Measurements from ENCODE around the gene RNF128. TPM values are rescaled to one million over a fixed set of nuclear protein-coding genes. Genes with fewer than 3 reads are reported as not detected.

RNF128 gene
- total and polyA plus RNA-seq, 4 donors, result 3.1 TPM; not detected in 3

DNA sequence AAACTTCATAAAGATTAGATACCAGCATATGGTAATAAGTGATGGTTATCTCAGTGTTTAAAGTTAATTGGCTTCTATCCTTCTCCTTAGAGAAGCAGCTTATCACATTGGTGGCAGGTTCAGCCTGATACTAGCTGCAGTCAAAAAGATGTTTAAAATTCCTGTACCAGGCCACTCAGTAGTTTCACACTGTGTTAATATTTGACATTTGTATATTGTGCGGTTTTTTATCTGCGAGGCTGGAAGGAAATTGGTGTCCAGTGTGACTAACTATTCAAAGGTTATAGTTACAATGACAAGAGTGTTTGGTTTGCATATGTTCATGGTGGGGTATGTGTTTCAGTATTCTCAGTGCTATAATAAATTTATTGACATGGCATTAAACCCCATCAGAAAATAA is 48.5 kb downstream of the RNF128 start:
- WGBS, 2 donors, result 46 to 66% methylated on average over 2 of the region's 2 CpGs
- ATAC-seq (ENCODE audit: low FRiP score) (no peak), DNase-seq (no peak)
- no peaks in the 10 kb centered on the region for H3K9me3 ChIP-seq (ENCODE audit: control insufficient read depth, low read length)
- intact Hi-C loops (cut with DNase I), result no loop called here
- no peaks in the 10 kb centered on the region for H3K36me3 ChIP-seq (ENCODE audit: control insufficient read depth in 1 of 2, insufficient read depth in 2 of 2, low read length in 1 of 2)
- no peaks in the 10 kb centered on the region for H3K27me3 ChIP-seq (ENCODE audit: control insufficient read depth in 1 of 2, insufficient read depth in 2 of 2, low read length in 1 of 2)
- H3K4me3 ChIP-seq (ENCODE audit: low read length in 2 of 2), result no peak overlapping the region
- no peak overlapping the region for H3K27ac ChIP-seq (ENCODE audit: low read depth in 1 of 2, low read length in 2 of 2)
- H3K4me1 ChIP-seq (ENCODE audit: control insufficient read depth in 1 of 2, insufficient read depth in 2 of 2, low read length in 2 of 2), result no peaks in the 10 kb centered on the region

DNA sequence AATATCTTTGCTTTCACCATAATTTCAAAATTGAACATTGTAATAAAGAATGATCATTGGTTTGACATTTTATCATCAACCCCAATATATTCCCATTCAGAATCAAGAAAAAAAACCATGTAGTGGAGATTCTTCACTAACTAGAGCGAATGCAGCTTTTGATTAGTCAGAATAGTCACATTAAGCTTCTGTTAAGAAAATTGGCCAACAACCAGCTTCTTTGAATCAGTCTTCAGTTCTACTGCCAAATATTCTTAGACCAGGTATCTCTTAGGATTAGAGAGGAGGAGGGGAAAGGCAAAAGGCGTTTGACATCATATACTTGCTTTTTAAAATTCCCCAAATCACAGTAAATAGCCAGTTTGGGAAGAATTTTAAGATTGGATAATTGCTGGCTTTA is 53.8 kb downstream of the RNF128 start:
- 61 to 72% methylated on average over 2 of the region's 2 CpGs for WGBS, 2 donors
- ATAC-seq (ENCODE audit: low FRiP score), result no peak
- H3K27ac ChIP-seq (ENCODE audit: low read depth in 1 of 2, low read length in 2 of 2), result no peak overlapping the region
- no peaks in the 10 kb centered on the region for H3K9me3 ChIP-seq (ENCODE audit: control insufficient read depth, low read length)
- no peaks in the 10 kb centered on the region for H3K36me3 ChIP-seq (ENCODE audit: control insufficient read depth in 1 of 2, insufficient read depth in 2 of 2, low read length in 1 of 2)
- no peaks in the 10 kb centered on the region for H3K4me1 ChIP-seq (ENCODE audit: control insufficient read depth in 1 of 2, insufficient read depth in 2 of 2, low read length in 2 of 2)
- DNase-seq, result no peak
- no peaks in the 10 kb centered on the region for H3K27me3 ChIP-seq (ENCODE audit: control insufficient read depth in 1 of 2, insufficient read depth in 2 of 2, low read length in 1 of 2)
- intact Hi-C loops (cut with DNase I), result no loop called here
- no peak overlapping the region for H3K4me3 ChIP-seq (ENCODE audit: low read length in 2 of 2)

DNA sequence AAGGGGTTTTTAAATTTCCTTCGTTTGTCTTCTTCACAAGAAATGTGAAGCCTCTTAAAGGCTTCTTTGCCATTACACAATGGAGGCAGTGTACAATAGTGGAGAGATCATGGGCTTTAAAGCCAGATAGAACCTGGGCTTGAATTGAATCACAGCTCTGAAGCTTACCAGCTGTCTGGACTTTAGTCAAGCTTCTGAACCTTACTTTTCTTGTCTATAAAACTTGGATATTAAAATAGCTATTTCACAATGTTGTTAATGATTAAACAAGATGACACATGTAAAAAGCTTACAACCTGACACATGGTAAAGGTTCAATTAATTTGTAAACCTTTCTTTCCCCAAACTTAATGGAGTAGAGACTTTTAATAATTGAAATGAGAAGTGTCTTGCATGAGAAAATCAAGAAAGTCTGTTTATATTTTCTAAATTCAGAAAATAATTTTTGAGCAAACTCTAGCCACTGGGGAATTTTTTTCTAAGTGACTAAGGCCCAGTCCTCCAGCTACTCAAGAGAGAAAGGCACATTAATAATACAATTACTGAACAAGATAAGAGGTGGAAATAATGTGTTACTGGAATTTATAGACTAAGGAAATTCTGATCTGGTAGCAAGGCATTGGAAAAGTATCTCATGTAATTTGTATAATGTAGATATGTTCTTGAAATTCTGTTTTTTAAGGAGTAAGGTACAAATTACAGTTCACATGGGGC is 54.3 kb downstream of the RNF128 start:
- intact Hi-C loops (cut with DNase I), result no loop called here
- Histone ChIP-seq H3K9me3 (ENCODE audit: control insufficient read depth, low read length) (no peaks in the 10 kb centered on the region), H3K27me3 (ENCODE audit: control insufficient read depth in 1 of 2, insufficient read depth in 2 of 2, low read length in 1 of 2) (no peaks in the 10 kb centered on the region), H3K36me3 (ENCODE audit: control insufficient read depth in 1 of 2, insufficient read depth in 2 of 2, low read length in 1 of 2) (no peaks in the 10 kb centered on the region), H3K4me1 (ENCODE audit: control insufficient read depth in 1 of 2, insufficient read depth in 2 of 2, low read length in 2 of 2) (no peaks in the 10 kb centered on the region), H3K4me3 (ENCODE audit: low read length in 2 of 2) (no peak overlapping the region), H3K27ac (ENCODE audit: low read depth in 1 of 2, low read length in 2 of 2) (no peak overlapping the region)
- ATAC-seq (ENCODE audit: low FRiP score), result no peak
- no peak for DNase-seq
- WGBS, 2 donors, result 31 to 71% methylated on average over 1 of the region's 1 CpG

DNA sequence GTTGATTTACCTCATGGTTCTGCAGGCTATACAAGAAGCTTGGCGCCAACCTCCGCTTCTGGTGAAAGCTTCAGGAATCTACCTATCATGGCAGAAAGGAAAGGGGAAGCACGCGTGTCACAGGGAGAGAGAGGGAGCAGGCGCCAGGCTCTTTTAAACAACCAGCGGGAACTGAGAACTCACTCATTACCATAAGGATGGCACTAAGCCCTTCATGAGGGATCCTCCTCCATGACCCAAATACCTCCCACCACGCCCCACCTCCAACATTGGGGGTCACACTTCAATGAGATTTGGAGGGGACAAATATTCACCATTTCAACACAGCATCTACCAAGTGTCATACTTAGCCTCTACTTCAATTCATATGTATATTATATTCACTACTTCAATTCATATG is 57.2 kb downstream of the RNF128 start:
- intact Hi-C loops (cut with DNase I), result no loop called here
- Histone ChIP-seq H3K4me3 (ENCODE audit: low read length in 2 of 2) (no peak overlapping the region), H3K36me3 (ENCODE audit: control insufficient read depth in 1 of 2, insufficient read depth in 2 of 2, low read length in 1 of 2) (no peaks in the 10 kb centered on the region), H3K4me1 (ENCODE audit: control insufficient read depth in 1 of 2, insufficient read depth in 2 of 2, low read length in 2 of 2) (no peaks in the 10 kb centered on the region), H3K27me3 (ENCODE audit: control insufficient read depth in 1 of 2, insufficient read depth in 2 of 2, low read length in 1 of 2) (no peaks in the 10 kb centered on the region), H3K27ac (ENCODE audit: low read depth in 1 of 2, low read length in 2 of 2) (no peak overlapping the region), H3K9me3 (ENCODE audit: control insufficient read depth, low read length) (no peaks in the 10 kb centered on the region)
- DNase-seq (no peak), ATAC-seq (ENCODE audit: low FRiP score) (no peak)
- WGBS, 2 donors, result 18 to 30% methylated on average over 7 of the region's 7 CpGs

DNA sequence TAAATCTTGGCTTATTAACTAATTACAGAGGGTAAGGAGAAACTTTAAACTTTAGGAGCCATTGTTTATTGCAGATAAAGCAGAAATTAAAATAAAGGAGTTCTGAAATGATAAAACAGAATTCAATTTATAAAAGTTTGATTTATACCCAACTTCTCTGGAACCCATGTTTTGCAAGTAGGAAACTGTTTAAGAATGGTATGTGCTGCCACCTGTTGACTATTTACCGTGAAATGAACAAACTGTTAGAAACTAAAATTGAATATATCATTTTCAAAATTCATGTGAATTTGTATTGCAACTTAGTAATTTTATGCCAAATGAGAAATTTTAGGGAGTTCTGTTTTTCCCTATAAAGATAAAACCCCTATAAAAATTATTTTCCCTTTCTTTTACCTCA is 65.0 kb downstream of the RNF128 start:
- WGBS, 2 donors, result 0 to 14% methylated on average over 1 of the region's 1 CpG
- Histone ChIP-seq H3K9me3 (ENCODE audit: control insufficient read depth, low read length) (no peaks in the 10 kb centered on the region), H3K4me3 (ENCODE audit: low read length in 2 of 2) (no peak overlapping the region), H3K4me1 (ENCODE audit: control insufficient read depth in 1 of 2, insufficient read depth in 2 of 2, low read length in 2 of 2) (no peaks in the 10 kb centered on the region), H3K27ac (ENCODE audit: low read depth in 1 of 2, low read length in 2 of 2) (no peak overlapping the region), H3K27me3 (ENCODE audit: control insufficient read depth in 1 of 2, insufficient read depth in 2 of 2, low read length in 1 of 2) (no peaks in the 10 kb centered on the region), H3K36me3 (ENCODE audit: control insufficient read depth in 1 of 2, insufficient read depth in 2 of 2, low read length in 1 of 2) (no peaks in the 10 kb centered on the region)
- DNase-seq, result no peak
- ATAC-seq (ENCODE audit: low FRiP score), result no peak
- intact Hi-C loops (cut with DNase I), result loop anchor here in 1 of 2 donors (5.0 kb wide), 1 partner anchor 309 kb away; no protein-coding TSS in a partner anchor

DNA sequence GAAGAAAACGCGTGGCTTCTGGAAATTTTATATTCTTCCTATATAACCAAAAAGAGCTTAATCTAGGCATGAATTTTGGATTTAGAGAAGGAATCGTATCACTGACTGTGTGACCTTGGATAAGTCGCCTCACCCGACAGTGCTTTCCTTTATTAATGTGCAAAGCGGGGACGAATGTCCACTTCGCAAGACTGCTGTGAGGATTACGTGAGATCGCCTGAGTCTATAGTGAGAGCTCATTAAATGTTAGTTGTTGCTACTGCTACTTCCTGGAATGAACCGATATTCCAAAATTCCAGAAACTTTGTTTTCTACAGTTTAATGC is 75.5 kb downstream of the RNF128 start:
- WGBS, 2 donors, result 3 to 32% methylated on average over 11 of the region's 11 CpGs
- Histone ChIP-seq H3K9me3 (ENCODE audit: control insufficient read depth, low read length) (no peaks in the 10 kb centered on the region), H3K4me3 (ENCODE audit: low read length in 2 of 2) (peak overlapping the region; percentile 28 to 55), H3K36me3 (ENCODE audit: control insufficient read depth in 1 of 2, insufficient read depth in 2 of 2, low read length in 1 of 2) (no peaks in the 10 kb centered on the region), H3K4me1 (ENCODE audit: control insufficient read depth in 1 of 2, insufficient read depth in 2 of 2, low read length in 2 of 2) (no peaks in the 10 kb centered on the region), H3K27me3 (ENCODE audit: control insufficient read depth in 1 of 2, insufficient read depth in 2 of 2, low read length in 1 of 2) (no peaks in the 10 kb centered on the region), H3K27ac (ENCODE audit: low read depth in 1 of 2, low read length in 2 of 2) (no peak overlapping the region)
- intact Hi-C loops (cut with DNase I), result no loop called here
- no peak for DNase-seq
- ATAC-seq (ENCODE audit: low FRiP score), result peak; percentile 9

DNA sequence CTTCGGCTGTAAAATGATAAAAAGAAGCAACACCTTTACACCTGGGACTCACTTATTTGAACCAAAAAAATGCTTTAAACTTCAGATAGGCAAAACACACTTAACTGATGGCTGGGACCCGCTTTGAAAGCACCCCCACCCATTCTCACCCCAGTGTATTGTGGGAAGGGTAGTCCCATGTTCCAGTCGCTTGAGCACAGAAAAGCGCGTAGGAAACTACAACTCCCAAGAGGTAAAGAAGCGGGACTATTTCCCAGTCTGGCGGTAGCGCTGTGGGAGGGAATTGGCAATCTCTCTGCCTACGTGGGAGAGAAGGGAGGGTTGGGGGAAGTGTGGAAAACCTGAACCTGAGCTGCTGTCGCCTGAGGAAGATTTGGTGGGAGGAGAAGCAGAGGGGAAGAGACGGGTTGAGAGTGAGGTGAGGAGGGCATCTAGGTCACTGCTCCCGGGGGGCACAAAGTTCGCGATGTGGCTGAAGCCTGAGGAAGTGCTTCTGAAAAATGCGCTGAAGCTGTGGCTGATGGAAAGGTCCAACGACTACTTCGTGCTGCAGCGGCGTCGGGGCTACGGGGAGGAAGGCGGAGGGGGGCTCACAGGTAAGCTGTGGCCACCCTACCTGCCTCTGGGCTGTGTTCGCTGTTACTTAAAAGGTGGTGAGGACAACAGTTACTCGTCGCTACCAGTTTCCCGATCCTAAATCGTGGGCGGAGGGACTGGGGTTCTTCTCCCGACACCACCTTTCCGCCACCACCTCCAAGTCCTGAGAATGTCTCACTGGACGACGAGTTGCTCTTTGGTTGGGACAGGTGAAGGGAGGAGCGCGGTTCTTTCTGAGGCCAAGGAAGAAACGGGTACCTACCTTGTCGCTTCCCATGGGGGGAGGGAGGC is 76.1 kb downstream of the RNF128 start, which contains the start of gene TBC1D8B:
Gene TBC1D8B, plus strand, starts transcription at position 286 of the 888 bp plus-strand sequence. Its CDS starts 181 bp downstream, at position 467.
- Histone ChIP-seq H3K4me1 (ENCODE audit: control insufficient read depth in 1 of 2, insufficient read depth in 2 of 2, low read length in 2 of 2) (no peaks in the 10 kb centered on the region), H3K27me3 (ENCODE audit: control insufficient read depth in 1 of 2, insufficient read depth in 2 of 2, low read length in 1 of 2) (no peaks in the 10 kb centered on the region), H3K4me3 (ENCODE audit: low read length in 2 of 2) (peak within 1 kb of the TSS; percentile 55 to 74), H3K9me3 (ENCODE audit: control insufficient read depth, low read length) (no peaks in the 10 kb centered on the region), H3K36me3 (ENCODE audit: control insufficient read depth in 1 of 2, insufficient read depth in 2 of 2, low read length in 1 of 2) (no peaks in the 10 kb centered on the region), H3K27ac (ENCODE audit: low read depth in 1 of 2, low read length in 2 of 2) (no peak within 1 kb of the TSS)
- intact Hi-C loops (cut with DNase I), result no loop called here
- peak; percentile 94 for ATAC-seq (ENCODE audit: low FRiP score)
- DNase-seq, result peak; percentile 82 to 84
- WGBS, 2 donors, result 1 to 24% methylated on average over 36 of the region's 36 CpGs

DNA sequence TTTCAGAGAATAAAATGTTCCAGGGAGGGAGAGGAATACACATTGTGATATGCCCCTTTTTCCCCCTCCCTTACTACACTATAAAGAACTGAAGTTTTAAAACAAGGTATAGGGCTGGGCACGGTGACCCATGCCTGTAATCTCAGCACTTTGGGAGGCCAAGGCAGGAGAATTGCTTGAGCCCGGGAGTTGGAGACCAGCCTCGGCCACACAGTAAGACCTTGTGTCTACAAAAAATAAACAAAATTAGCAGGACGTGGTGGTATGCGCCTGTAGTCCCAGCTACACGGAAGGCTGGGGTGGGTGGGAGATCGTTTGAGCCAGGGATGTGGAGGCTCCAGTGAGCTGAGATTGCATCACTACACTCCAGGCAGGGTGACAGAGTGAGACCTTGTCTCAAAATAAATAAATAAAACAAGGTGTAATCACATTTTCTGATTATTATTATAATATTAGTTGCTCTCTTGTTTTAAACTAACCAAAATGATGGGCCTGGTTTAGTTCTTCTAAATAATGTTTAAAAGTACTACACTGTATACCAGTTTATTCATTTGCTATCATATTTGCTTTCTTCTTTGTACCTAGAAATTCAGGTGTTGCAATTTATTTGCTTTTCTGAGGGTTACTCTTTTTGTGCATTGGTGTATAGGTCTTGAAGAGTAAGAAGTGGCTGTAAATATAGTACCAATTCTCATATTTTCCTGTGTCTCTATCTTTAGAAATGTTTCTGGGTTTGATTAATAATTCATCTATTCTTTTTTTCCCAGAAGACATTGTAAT is 84.8 kb downstream of the RNF128 start:
- intact Hi-C loops (cut with DNase I), result no loop called here

More for the DNA sequence above, 84.8 kb downstream of the RNF128 start:
- 61 to 82% methylated on average over 7 of the region's 7 CpGs for WGBS, 2 donors
- DNase-seq, result no peak
- Histone ChIP-seq H3K4me3 (ENCODE audit: low read length in 2 of 2) (no peak overlapping the region), H3K36me3 (ENCODE audit: control insufficient read depth in 1 of 2, insufficient read depth in 2 of 2, low read length in 1 of 2) (no peaks in the 10 kb centered on the region), H3K9me3 (ENCODE audit: control insufficient read depth, low read length) (no peaks in the 10 kb centered on the region), H3K4me1 (ENCODE audit: control insufficient read depth in 1 of 2, insufficient read depth in 2 of 2, low read length in 2 of 2) (no peaks in the 10 kb centered on the region), H3K27ac (ENCODE audit: low read depth in 1 of 2, low read length in 2 of 2) (no peak overlapping the region), H3K27me3 (ENCODE audit: control insufficient read depth in 1 of 2, insufficient read depth in 2 of 2, low read length in 1 of 2) (no peaks in the 10 kb centered on the region)
- no peak for ATAC-seq (ENCODE audit: low FRiP score)

All from aorta (tissue), 5 donors.